ENCODE measurements around the gene KRT82. TPM values are rescaled to one million over a fixed set of nuclear protein-coding genes. Genes with fewer than 3 reads are reported as not detected.

The KRT82 gene
- total RNA-seq, 1 experiment from 2014 or later: not detected

DNA sequence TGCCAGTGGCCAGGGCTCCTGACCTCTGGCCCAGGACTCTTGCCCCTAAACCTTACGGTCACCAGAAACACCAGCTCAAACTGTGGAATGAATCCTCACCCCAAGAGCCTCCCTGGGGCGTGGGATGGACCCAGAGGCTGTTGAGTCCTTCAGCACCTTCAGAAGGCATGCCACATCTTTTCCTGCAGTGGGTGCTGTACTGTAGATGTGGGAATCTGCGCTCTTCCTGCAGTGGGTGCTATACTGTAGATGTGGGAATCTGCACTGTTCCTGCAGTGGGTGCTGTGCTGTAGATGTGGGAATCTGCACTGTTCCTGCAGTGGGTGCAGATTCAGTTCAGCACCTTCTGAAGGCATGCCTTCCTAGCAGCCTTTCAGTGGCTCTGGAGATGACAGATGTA is 1.2 kb downstream of the KRT82 start:
- H2BK20ac ChIP-seq (ENCODE audit: low read depth, low read length, poor library complexity, severe bottlenecking): no peak overlapping the region
- WGBS (ENCODE audit: extremely low coverage, insufficient read length, low lambda C conversion rate): no CpG with 5 or more reads among the region's 3 CpGs
- H3K9me3 Mint-ChIP-seq: peaks cover 10 to 11% of the 10 kb centered on the region in 2 experiments

More for the DNA sequence above, 1.2 kb downstream of the KRT82 start:
- Histone ChIP-seq H3K27ac (ENCODE audit: insufficient read length, low read depth, low read length) (no peak overlapping the region), H3K4me1 (ENCODE audit: insufficient read depth, low read length) (peaks cover 1% of the 10 kb centered on the region; the same call in 1 of the 2 replicates), H3K9me3 (ENCODE audit: control insufficient read depth, low read depth, low read length) (no peaks in the 10 kb centered on the region), H3K23me2 (ENCODE audit: insufficient read length, low read depth, low read length, poor library complexity, severe bottlenecking) (no peaks in the 10 kb centered on the region), H4K5ac (ENCODE audit: insufficient read length, low read depth, low read length) (no peak overlapping the region), H3K18ac (ENCODE audit: insufficient read length, low read depth, low read length) (no peak overlapping the region), H2AFZ (ENCODE audit: low read length) (no peak overlapping the region), H3K14ac (ENCODE audit: insufficient read depth, low read length) (no peak overlapping the region), H2BK120ac (ENCODE audit: low read depth, low read length, poor library complexity, severe bottlenecking) (no peak overlapping the region), H3T11ph (ENCODE audit: low read length) (no peak overlapping the region), H4K8ac (replicated peaks; ENCODE audit: insufficient read length, low read depth, low read length) (no peak overlapping the region), H4K91ac (ENCODE audit: insufficient read length, low read depth, low read length) (no peak overlapping the region), H3K23ac (ENCODE audit: insufficient read length, low read depth, low read length) (no peak overlapping the region), H3K4me2 (ENCODE audit: insufficient read depth, insufficient read length, low read length) (no peak overlapping the region), H3K9ac (ENCODE audit: extremely low read depth, insufficient read length, low read length) (no peak overlapping the region), H3K79me1 (ENCODE audit: insufficient read depth, low read depth, low read length, poor library complexity, severe bottlenecking) (no peaks in the 10 kb centered on the region), H3K56ac (ENCODE audit: insufficient read length, low read depth, low read length) (no peak overlapping the region), H3K27me3 (ENCODE audit: insufficient read depth, low read length) (no peaks in the 10 kb centered on the region; the same call in 1 of the 2 replicates), H2AK5ac (ENCODE audit: insufficient read length, low read length) (no peak overlapping the region), H2BK5ac (ENCODE audit: insufficient read length, low read length) (no peak overlapping the region), H4K20me1 (ENCODE audit: control insufficient read depth, insufficient read depth, insufficient read length) (no peaks in the 10 kb centered on the region), H3K4ac (ENCODE audit: low read depth, low read length) (no peak overlapping the region), H2BK12ac (ENCODE audit: insufficient read length, low read depth, low read length) (no peak overlapping the region), H3K79me2 (ENCODE audit: insufficient read depth, low read length) (no peaks in the 10 kb centered on the region), H2BK15ac (ENCODE audit: low read depth, low read length) (no peak overlapping the region)
- Mint-ChIP-seq H3K4me3 (no peak overlapping the region), H3K27me3 (ENCODE audit: low read depth) (peaks cover 5% of the 10 kb centered on the region; the same call in 1 of the 2 replicates), H3K36me3 (ENCODE audit: insufficient read depth in 1 of 3, low read depth in 3 of 3) (peaks cover 0 to 5% (median 2%) of the 10 kb centered on the region in 3 experiments; a peak in 3 of 7 replicates), H3K4me1 (peaks cover 10 to 13% of the 10 kb centered on the region in 2 experiments), H3K27ac (no peak overlapping the region)
- TF ChIP-seq, protein P1, sequence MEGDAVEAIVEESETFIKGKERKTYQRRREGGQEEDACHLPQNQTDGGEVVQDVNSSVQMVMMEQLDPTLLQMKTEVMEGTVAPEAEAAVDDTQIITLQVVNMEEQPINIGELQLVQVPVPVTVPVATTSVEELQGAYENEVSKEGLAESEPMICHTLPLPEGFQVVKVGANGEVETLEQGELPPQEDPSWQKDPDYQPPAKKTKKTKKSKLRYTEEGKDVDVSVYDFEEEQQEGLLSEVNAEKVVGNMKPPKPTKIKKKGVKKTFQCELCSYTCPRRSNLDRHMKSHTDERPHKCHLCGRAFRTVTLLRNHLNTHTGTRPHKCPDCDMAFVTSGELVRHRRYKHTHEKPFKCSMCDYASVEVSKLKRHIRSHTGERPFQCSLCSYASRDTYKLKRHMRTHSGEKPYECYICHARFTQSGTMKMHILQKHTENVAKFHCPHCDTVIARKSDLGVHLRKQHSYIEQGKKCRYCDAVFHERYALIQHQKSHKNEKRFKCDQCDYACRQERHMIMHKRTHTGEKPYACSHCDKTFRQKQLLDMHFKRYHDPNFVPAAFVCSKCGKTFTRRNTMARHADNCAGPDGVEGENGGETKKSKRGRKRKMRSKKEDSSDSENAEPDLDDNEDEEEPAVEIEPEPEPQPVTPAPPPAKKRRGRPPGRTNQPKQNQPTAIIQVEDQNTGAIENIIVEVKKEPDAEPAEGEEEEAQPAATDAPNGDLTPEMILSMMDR (conservative IDR thresholded peaks at IDR 0.05): no peak
- no peak for DNase-seq
